ENCODE results near the gene MYO19. TPM values are rescaled to one million over a fixed set of nuclear protein-coding genes. Genes with fewer than 3 reads are reported as not detected.

The MYO19 gene
- total and polyA plus RNA-seq, 2 of the 8 experiments (the other 6 are each of a cell fraction or from before 2014, with no cell fraction given) = 126 to 163 TPM

GRCh38 chr17:36534840-36535668 is at the start of gene MYO19, which contains the start of gene PIGW (continued):
- TF ChIP-seq, protein P1, sequence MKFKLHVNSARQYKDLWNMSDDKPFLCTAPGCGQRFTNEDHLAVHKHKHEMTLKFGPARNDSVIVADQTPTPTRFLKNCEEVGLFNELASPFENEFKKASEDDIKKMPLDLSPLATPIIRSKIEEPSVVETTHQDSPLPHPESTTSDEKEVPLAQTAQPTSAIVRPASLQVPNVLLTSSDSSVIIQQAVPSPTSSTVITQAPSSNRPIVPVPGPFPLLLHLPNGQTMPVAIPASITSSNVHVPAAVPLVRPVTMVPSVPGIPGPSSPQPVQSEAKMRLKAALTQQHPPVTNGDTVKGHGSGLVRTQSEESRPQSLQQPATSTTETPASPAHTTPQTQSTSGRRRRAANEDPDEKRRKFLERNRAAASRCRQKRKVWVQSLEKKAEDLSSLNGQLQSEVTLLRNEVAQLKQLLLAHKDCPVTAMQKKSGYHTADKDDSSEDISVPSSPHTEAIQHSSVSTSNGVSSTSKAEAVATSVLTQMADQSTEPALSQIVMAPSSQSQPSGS (IDR thresholded peaks at IDR 0.05; ENCODE audit: low read length) = no peak
- no peak for TF ChIP-seq SIRT6 (IDR thresholded peaks at IDR 0.05; ENCODE audit: low read length)
- peak; percentile 60; the same call in 1 of the 2 replicates for TF ChIP-seq EGR1 (IDR thresholded peaks at IDR 0.05; ENCODE audit: borderline replicate concordance, low read depth, low read length)
- TF ChIP-seq SIX5 (IDR thresholded peaks at IDR 0.05; ENCODE audit: low read depth, low read length) = no peak
- TF ChIP-seq FOSL1 (IDR thresholded peaks at IDR 0.05; ENCODE audit: insufficient read depth, low read depth, low read length) = no peak

Measured in H1 (cell line).